Panc1 (cell line): Measurements from ENCODE around the gene RFPL1. TPM values are rescaled to one million over a fixed set of nuclear protein-coding genes. Genes with fewer than 3 reads are reported as not detected.

Experiments used
- ATAC-seq: fragments of 200-7000 bp; cut with Tn5 transposase; 2 replicates; pipeline ENCODE4 v1.9.1; 2020; ENCODE audit warnings: mild to moderate bottlenecking, moderate library complexity
- BruUV-seq: library from RNA; stranded (reverse); fragments of 400-500 nt; replicated peaks from 2 replicates; lab custom pipeline; 2021; lab: Mats Ljungman, UMichigan
- CTCF ChIA-PET: fragments of 300-600 bp; sonication (Branson Sonifier 250); formaldehyde crosslinking; loops from one replicate; lab custom pipeline; 2022; ENCODE audit warnings: antibody characterized with exemption; lab: Charles Lee
- POLR2A ChIA-PET: fragments of 300-600 bp; sonication (Branson Sonifier 250); formaldehyde crosslinking; loops from one replicate; lab custom pipeline; 2022; ENCODE audit warnings: antibody characterized with exemption; lab: Charles Lee
- DNase-seq: peaks from one replicate; pipeline ENCODE4 v3.0.0-alpha.2; 2010; ENCODE audit warnings: low read depth, low spot score
- H3K27ac ChIP-seq: 2 replicates; pipeline ENCODE4 v1.5.1; 2011; ENCODE audit warnings: mild to moderate bottlenecking, low read length, inconsistent platforms
- H3K27me3 ChIP-seq: fragments of 200-500 bp; sonication (Bioruptor generic); 2 replicates; pipeline ENCODE4 v1.6.0; 2014; ENCODE audit warnings: low read length, inconsistent platforms; ENCODE audit not compliant: control insufficient read depth, insufficient read depth
- H3K36me3 ChIP-seq: fragments of 200-500 bp; sonication (Bioruptor generic); 2 replicates; pipeline ENCODE4 v1.5.1; 2014; ENCODE audit warnings: inconsistent platforms, mild to moderate bottlenecking, low read length, moderate library complexity; ENCODE audit not compliant: control insufficient read depth, insufficient read depth
- H3K4me1 ChIP-seq: 2 replicates; pipeline ENCODE4 v1.5.1; 2011; ENCODE audit warnings: inconsistent platforms, mild to moderate bottlenecking, low read length, moderate library complexity; ENCODE audit not compliant: control insufficient read depth, insufficient read depth
- H3K4me3 ChIP-seq, 2 experiments: 2 replicates each; pipeline ENCODE4 v1.5.1; 2011 to 2012; ENCODE audit warnings: low read depth in 2 of 2, low read length in 2 of 2, mild to moderate bottlenecking in 2 of 2, inconsistent platforms in 1 of 2, moderate library complexity in 1 of 2
- H3K9me3 ChIP-seq: fragments of 200-500 bp; sonication (Bioruptor generic); 2 replicates; pipeline ENCODE4 v1.5.1; 2014; ENCODE audit warnings: low read depth, mild to moderate bottlenecking, inconsistent platforms, low read length, moderate library complexity; ENCODE audit not compliant: control insufficient read depth, insufficient read depth
- POLR2AphosphoS5 ChIP-seq: IDR thresholded peaks from 2 replicates; pipeline ENCODE4 v1.6.1; 2012; ENCODE audit warnings: mild to moderate bottlenecking, low read depth, low read length, moderate library complexity
- SIN3A ChIP-seq: IDR thresholded peaks from 2 replicates; pipeline ENCODE4 v1.6.1; 2012; ENCODE audit warnings: low read depth, mild to moderate bottlenecking, low read length, moderate library complexity, borderline replicate concordance; ENCODE audit not compliant: insufficient read depth
- TCF7L2 ChIP-seq: IDR thresholded peaks from 2 replicates; pipeline ENCODE4 v1.6.1; 2011; ENCODE audit warnings: mild to moderate bottlenecking, low read depth, low read length, inconsistent platforms
- in situ Hi-C: cut with HindIII; loops from 2 replicates; pipeline ENCODE4 v1.10.0; 2016; ENCODE audit warnings: low sequenced_read_pairs, low pct_unique_long_range_greater_than_20kb
- intact Hi-C: fragments of 100-400 bp; cut with micrococcal nuclease; formaldehyde crosslinking; loops from one replicate; pipeline ENCODE4 v1.10.0; 2022; ENCODE audit not compliant: unreplicated experiment
- total RNA-seq: library from RNA; stranded (reverse); gene quantifications from one replicate; pipeline ENCODE4 v1.2.1, GENCODE V29; 2021; ENCODE audit not compliant: unreplicated experiment
- TF ChIP-seq, protein P1 (sequence below), 2 experiments: IDR thresholded peaks; 2 replicates each; pipeline ENCODE4 v1.6.1; 2011 to 2012; ENCODE audit warnings: low read depth in 2 of 2, control low read depth in 1 of 2, low read length in 1 of 2, mild to moderate bottlenecking in 1 of 2, moderate library complexity in 1 of 2; ENCODE audit not compliant: insufficient read depth in 1 of 2
- TF ChIP-seq, protein P2 (sequence below): fragments of 450-650 bp; IDR thresholded peaks from 2 replicates; pipeline ENCODE4 v1.5.1; 2017; ENCODE audit warnings: mild to moderate bottlenecking

RFPL1 gene
- total RNA-seq, 1 experiment from 2014 or later = not detected

- CTCF ChIA-PET = no interaction called here
- BruUV-seq = no TSS peak
- ATAC-seq = no peak
Observed at GRCh38 chr22:29442976-29443375, 4.6 kb downstream of the RFPL1 start.

GRCh38 chr22:29443452-29443851 is 5.1 kb downstream of the RFPL1 start:
- BruUV-seq = no TSS peak
- Histone ChIP-seq H3K27me3 (no peaks in the 10 kb centered on the region), H3K9me3 (no peaks in the 10 kb centered on the region), H3K36me3 (no peaks in the 10 kb centered on the region), H3K27ac (no peak overlapping the region), H3K4me1 (no peaks in the 10 kb centered on the region), H3K4me3 (no peak overlapping the region)
- in situ Hi-C loops = no loop called here
- ChIA-PET POLR2A (no interaction called here), CTCF (no interaction called here)
- ATAC-seq (no peak), DNase-seq (no peak)
- no peak for TF ChIP-seq POLR2AphosphoS5
- TF ChIP-seq SIN3A = no peak
- TF ChIP-seq, protein P1, sequence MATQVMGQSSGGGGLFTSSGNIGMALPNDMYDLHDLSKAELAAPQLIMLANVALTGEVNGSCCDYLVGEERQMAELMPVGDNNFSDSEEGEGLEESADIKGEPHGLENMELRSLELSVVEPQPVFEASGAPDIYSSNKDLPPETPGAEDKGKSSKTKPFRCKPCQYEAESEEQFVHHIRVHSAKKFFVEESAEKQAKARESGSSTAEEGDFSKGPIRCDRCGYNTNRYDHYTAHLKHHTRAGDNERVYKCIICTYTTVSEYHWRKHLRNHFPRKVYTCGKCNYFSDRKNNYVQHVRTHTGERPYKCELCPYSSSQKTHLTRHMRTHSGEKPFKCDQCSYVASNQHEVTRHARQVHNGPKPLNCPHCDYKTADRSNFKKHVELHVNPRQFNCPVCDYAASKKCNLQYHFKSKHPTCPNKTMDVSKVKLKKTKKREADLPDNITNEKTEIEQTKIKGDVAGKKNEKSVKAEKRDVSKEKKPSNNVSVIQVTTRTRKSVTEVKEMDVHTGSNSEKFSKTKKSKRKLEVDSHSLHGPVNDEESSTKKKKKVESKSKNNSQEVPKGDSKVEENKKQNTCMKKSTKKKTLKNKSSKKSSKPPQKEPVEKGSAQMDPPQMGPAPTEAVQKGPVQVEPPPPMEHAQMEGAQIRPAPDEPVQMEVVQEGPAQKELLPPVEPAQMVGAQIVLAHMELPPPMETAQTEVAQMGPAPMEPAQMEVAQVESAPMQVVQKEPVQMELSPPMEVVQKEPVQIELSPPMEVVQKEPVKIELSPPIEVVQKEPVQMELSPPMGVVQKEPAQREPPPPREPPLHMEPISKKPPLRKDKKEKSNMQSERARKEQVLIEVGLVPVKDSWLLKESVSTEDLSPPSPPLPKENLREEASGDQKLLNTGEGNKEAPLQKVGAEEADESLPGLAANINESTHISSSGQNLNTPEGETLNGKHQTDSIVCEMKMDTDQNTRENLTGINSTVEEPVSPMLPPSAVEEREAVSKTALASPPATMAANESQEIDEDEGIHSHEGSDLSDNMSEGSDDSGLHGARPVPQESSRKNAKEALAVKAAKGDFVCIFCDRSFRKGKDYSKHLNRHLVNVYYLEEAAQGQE (IDR thresholded peaks at IDR 0.05; ENCODE audit: insufficient read depth in 1 of 2, low read depth in 2 of 2, low read length in 1 of 2) = no peak
- no peak for TF ChIP-seq TCF7L2
- TF ChIP-seq, protein P2, sequence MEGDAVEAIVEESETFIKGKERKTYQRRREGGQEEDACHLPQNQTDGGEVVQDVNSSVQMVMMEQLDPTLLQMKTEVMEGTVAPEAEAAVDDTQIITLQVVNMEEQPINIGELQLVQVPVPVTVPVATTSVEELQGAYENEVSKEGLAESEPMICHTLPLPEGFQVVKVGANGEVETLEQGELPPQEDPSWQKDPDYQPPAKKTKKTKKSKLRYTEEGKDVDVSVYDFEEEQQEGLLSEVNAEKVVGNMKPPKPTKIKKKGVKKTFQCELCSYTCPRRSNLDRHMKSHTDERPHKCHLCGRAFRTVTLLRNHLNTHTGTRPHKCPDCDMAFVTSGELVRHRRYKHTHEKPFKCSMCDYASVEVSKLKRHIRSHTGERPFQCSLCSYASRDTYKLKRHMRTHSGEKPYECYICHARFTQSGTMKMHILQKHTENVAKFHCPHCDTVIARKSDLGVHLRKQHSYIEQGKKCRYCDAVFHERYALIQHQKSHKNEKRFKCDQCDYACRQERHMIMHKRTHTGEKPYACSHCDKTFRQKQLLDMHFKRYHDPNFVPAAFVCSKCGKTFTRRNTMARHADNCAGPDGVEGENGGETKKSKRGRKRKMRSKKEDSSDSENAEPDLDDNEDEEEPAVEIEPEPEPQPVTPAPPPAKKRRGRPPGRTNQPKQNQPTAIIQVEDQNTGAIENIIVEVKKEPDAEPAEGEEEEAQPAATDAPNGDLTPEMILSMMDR = no peak
- intact Hi-C loops = no loop called here

More at GRCh38 chr22:29442976-29443375, 4.6 kb downstream of the RFPL1 start:
- Histone ChIP-seq H3K27ac (no peak overlapping the region), H3K4me1 (no peaks in the 10 kb centered on the region), H3K36me3 (no peaks in the 10 kb centered on the region), H3K4me3 (no peak overlapping the region), H3K9me3 (no peaks in the 10 kb centered on the region), H3K27me3 (no peaks in the 10 kb centered on the region)
- in situ Hi-C loops = no loop called here
- POLR2A ChIA-PET = no interaction called here
- intact Hi-C loops = no loop called here
- no peak for TF ChIP-seq SIN3A
- TF ChIP-seq, protein P1 (IDR thresholded peaks at IDR 0.05; ENCODE audit: insufficient read depth in 1 of 2, low read depth in 2 of 2, low read length in 1 of 2) = no peak
- TF ChIP-seq, protein P2 = no peak
- TF ChIP-seq TCF7L2 = no peak
- TF ChIP-seq POLR2AphosphoS5 = no peak
- DNase-seq = no peak
